Fibroblast of gingiva (primary cell): ENCODE results near the gene ZFAND2A.
"Not testable (repeated sequence)": the region's sequence is repeated elsewhere in the genome, so short reads cannot be mapped to it uniquely, and the experiment has no call there.

Source experiments
- DNase-seq: peaks from one replicate; pipeline ENCODE4 v3.0.0-alpha.2; 2011; ENCODE audit warnings: low read depth

Gene ZFAND2A

DNA sequence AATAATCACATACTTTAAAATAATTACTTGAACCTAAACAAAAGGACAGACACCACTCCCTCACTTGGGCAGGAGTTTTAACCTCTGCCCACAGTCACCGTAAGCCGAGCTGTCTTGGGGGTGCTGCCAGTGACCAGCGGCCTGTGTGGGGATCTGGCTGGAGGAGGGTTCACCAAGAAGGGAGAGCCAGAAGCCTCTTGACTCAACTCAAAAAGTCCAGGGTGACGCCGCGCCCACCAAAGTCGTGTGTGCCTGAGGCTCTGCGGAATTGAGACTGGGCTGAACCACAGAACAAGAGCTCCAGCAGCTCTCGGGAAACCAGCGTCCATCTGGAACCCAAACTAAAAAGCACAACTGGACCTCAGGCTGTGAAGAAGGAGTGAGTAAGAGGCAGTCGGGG, 35.8 kb downstream of the ZFAND2A start:
- DNase-seq = peak; percentile 58

DNA sequence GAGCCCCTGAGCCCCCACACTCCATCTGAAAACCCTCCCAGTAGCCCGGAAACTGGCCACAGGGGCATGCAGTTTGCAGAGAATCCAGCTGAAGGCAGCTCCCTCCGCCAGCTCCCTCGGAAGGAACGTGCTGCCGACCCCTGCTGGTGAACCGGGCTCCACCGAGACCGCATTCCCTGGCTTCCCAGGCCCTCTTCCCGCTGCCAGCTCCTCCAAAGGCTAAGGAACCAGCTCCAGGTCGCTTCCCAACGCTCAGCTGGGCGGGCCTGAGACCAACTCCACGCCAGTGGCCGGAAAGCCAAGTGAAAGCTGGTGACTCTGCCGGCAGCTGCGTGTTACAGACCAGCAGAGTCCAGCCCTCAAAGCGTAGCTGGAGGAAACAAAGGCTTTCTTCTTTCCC, 36.3 kb downstream of the ZFAND2A start:
- DNase-seq = peak; percentile 90

DNA sequence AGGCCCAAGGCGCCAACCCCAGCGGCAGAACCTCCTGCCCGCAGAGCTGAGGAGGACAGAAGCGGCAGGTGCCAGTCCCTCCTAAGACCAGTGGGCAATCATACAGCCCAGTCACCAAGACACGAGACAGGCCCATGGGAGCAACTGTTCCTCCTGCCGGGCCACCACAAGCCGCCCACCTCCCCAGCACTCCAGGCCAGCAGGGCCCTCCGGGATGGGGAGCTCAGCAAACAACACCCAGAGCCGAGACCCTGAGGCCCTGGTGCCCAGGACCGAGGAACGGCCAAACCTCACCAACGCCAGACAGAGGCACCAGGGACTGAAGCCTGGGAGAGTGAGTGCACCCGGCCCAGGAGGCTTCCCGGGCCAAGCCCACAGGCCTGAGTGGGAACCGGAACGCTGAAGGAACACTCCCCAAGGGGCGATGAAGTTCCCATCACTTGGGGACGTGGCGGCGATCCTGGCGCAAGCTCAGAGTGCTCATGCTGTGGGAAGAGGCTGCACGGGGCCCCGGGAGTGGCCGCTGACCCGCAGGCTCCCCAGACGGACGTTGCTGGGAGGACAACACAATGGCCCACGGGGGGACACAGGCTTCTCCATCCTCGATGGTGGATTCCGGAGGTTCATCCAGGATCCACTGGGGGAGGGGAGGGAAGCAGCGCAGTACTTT, 37.0 kb downstream of the ZFAND2A start:
- no peak for DNase-seq

DNA sequence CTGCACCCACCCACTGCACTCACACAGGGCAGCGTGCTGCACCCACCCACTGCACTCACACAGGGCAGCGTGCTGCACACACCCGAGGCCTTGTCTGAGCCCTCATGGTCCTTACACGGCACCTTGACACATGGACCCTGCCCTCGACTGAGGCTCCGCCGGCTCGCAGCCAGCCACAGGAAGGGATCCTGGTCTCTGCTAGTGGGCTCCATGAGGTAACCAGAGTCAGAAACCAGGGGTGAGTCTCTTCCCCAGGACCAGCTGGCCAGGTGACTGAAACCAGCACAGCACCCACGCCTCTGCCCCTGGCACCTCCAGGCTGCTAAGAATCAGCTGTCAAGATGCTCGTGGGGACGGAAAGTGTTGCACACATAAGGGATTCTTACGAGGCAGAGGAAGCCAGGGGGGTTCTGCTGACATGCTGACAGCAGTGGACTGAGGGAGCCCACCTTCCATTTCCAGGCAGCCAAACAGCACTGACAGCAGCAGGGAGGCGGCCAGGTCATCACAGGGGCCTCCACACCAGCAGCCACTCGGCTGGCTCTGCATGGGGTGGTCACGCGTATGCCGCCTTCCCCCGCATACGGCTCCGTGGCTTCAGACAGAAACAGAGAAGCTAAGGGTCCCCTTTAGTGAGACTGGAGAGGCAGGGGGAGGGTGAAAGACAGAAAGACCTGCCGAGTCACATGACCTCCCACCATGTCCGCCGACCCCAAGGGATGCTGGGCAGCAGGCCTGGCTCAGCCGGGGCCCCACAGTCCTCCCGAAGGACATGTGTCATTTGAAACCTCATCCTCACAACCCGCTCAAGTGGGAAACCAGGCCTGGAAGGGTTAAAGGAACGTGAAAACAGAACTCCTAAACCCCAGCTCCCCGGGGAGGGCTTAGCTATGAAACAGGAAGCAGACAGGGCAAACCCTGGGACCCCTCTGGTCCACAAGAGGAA, 37.8 kb downstream of the ZFAND2A start:
- DNase-seq = no peak

DNA sequence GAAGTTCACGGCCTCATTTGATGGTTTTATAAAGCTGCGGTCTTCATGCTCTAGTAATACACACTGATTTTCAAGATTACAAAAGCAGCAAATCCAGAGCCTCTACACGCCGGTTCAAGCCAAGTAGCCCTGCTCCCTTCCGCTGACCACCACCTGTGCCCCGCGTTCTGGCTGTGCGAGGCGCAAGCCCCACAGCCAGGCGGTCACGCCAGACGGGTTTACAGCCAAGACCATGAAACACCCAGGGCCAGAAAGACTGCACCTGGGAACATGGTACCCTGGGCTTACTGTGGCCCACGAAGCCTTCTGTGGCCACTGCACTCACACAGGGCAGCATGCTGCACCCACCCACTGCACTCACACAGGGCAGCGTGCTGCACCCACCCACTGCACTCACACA, 38.5 kb downstream of the ZFAND2A start:
- no peak for DNase-seq

DNA sequence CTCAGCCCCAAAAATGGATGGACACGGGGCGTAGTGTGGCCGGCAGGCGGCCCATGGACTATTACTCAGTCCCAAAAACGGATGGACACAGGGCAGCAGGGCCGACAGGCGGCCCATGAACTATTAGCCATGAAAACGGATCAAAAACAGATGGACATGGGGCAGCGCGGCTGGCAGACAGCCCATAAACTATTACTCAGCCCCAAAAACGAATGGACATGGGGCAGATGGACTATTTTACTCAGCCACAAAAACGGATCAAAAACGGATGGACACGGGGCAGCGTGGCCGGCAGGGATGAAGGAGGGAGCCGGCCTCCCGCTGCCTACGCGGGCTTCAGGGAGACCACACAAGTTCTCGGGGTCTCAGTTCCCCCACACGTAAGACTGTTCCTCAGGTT, 39.2 kb downstream of the ZFAND2A start:
- DNase-seq = peak; percentile 44

DNA sequence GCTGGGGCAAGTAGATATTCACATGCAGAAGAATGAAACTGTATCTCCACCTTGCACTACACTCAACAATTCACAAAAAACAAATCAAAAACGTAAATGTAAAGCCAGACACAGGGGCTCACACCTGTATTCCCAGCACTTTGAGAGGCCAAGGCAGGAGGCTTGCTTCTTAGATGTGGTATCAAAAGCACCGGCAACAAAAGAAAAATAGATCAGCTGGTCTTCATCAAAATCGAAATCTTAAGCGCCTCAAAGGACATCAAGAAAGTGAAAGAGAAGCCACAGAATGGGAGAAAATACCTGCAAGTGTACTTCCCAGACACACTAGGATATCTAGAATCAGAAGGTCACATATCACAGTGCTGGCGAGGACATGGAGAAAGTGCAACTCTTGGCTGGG, 40.8 kb downstream of the ZFAND2A start:
- DNase-seq = no peak

DNA sequence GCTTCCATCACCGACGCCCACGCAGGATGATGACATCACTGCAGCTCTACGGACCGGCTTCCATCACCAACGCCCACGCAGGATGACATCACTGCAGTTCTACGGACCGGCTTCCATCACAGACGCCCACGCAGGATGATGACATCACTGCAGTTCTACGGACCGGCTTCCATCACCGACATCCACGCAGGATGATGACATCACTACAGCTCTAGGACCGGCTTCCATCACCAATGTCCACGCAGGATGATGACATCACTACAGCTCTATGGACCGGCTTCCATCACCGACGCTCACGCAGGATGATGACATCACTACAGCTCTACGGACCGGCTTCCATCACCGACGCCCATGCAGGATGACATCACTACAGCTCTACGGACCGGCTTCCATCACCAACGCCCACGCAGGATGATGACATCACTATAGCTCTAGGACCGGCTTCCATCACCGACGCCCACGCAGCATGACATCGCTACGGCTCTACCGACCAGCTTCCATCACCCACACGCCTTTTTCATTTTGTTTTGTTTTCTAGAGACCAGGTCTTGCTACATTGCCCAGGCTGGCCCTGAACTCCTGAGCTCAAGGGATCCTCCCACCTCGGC, 42.6 kb downstream of the ZFAND2A start:
- no peak for DNase-seq

DNA sequence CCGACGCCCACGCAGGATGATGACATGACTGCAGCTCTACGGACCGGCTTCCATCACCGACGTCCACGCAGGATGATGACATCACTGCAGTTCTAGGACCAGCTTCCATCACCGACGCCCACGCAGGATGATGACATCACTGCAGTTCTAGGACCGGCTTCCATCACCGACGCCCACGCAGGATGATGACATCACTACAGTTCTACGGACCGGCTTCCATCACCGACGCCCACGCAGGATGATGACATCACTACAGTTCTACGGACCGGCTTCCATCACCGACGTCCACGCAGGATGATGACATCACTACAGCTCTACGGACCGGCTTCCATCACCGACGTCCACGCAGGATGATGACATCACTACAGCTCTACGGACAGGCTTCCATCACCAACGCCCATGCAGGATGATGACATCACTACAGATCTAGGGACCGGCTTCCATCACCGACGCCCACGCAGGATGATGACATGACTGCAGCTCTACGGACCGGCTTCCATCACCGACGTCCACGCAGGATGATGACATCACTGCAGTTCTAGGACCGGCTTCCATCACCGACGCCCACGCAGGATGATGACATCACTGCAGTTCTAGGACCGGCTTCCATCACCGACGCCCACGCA, 43.5 kb downstream of the ZFAND2A start:
- DNase-seq = not testable (repeated sequence)

DNA sequence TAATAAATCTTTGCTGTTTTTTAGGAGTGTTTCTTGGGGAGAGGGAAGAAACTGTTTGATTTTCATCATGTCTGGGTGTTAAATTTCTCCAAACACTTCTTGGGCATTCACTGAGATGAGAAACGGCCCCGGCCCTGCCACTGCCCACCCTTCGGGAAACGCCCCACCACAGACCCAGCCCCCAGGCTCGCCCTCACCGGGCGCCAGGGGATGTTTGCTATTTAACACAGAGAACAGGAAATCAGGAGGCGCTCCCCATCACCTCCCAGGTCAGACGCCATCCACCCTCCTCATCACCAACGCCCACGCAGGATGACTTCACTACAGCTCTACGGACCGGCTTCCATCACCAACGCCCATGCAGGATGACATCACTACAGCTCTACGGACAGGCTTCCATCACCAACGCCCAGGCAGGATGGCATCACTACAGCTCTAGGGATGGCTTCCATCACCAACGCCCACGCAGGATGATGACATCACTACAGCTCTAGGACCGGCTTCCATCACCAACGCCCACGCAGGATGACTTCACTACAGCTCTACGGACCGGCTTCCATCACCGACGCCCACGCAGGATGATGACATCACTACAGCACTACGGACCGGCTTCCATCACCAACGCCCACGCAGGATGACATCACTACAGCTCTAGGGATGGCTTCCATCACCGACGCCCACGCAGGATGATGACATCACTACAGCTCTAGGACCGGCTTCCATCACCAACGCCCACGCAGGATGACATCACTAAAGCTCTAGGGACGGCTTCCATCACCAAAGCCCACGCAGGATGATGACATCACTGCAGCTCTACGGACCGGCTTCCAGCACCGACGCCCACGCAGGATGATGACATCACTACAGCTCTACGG, 44.6 kb downstream of the ZFAND2A start:
- DNase-seq = not testable (repeated sequence)

DNA sequence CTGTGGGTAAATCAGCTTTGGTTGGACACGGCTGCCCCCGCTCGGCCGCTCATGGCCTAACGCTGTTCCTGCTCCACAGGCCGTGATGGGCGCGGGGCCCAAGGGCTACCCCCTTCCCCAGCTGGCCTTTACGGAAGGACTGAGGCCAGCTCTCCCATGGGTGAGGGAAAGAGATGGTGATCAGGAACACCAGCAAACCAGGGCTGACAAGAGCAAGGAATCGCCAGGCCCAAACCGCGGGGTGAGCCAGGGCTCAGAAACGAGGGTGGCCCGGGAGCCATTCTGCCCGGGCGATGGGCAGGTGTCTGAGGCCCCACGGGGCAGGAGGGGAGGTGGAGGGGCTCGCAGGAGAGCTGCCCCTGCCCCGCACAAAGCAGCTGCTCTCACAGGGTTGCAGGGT, 45.5 kb downstream of the ZFAND2A start:
- DNase-seq = no peak

DNA sequence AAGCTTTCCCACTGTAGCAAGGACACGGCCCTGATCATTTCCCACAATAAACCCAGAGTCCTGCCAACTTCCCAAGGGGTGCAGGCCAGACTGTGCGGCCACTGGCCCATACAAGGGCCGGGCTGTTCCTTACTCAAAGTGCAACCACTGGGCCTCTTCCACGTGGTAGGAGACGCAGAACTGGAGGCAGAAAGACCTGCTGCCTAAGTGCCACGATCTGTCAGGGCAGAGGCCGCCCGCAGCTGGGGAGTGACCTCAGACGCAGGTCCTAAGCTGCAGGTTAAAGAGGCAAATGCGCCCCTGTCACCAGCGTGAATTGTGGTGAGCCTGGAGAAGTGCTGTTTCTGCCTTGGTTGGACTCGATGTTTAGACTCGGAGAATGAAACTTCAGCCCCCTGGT, 45.9 kb downstream of the ZFAND2A start:
- DNase-seq = no peak

DNA sequence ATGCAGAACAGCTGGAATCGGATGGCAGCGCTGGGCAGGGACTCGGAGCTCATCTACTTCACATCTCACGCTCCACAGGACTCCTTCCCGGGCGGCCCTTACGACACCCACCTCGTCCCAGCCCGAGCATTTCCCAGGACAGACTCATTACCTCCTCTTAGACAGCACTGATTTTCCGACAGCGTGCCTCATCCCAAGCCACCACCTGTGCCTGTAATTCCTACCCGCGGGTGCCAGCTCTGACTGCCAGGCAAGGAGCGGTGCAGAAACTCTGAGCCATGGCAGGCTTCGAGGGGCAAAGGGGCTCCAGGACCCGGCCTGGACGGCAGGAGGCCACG, 46.5 kb downstream of the ZFAND2A start:
- DNase-seq = no peak

DNA sequence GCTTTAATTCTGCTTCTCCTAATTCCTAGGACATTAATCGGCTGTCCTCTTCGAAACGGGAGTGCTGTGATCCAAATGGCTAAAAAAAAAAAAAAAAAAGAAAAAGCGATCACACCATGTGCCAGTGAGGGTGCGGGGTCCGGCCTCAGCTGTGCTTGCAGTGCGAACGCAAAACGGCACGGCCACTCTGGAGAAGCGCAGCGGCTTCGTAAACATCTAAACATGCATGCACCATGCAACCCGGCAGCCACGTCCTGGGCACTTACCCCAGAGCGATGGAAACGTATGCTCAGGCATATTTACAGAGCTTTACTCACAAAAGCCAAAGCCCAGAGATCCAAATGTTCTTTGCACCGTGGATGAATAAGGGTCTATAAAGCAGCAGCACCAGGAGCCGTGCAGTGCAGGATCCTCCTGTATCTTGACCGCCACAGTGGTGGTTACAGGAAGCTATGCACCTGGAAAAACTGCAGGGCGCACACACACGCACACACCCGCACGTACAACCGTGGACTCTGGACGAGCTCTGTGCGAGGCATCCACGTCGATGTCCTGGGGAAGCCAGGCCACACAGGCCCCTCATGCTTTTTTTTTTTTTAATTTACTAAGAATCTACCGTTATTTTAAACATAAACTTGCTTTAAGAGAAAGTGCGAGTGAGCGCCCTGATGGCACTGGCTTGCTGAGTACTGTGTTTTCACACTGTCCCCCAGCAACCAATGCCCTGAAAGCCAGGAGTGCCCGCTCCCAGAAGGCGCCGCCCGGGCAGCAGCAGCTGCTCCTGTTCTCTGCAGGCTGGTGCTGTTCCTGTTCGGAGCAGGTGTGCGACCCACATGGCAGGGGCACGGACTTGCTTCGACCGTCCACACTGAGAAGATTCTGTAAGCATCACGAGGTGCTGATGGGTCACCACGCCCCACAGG, 47.1 kb downstream of the ZFAND2A start:
- no peak for DNase-seq

DNA sequence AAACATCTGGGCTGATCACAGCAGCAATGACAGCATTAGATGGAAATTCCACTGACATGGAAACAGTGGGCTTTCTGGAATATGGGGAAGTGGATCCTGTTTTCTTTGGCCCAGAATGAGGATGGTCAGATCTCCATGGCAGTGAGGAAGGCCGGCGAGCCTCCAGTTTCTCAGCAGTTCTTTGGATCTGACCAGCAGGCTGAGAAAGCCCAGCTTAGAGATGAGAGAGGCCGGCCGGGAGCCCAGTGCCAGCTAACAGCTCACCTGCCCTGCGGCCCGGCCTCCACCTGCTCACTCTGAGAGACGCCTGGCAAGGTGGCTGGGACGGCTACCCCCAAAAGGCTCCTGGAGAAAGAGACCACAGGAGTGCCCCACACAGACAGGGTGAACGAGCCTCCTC, 47.9 kb downstream of the ZFAND2A start:
- no peak for DNase-seq

DNA sequence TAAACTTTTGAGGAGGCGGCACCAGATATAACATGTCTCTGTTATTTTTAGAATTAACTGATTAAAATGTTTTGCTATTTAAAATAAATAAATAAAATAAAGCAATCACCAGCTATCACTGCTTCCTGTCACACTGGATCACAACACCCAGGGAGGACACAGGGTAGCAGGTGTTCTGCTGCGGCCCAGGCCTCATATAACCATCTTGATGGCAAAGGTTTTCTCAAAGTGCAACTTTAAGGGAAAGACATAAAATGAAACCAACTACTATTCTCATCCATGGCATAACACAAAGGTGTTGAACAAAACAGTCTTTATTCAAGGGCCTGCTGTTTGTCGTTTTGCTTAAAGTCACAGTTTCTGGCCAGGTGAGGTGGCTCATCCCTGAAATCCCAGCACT, 48.8 kb downstream of the ZFAND2A start:
- no peak for DNase-seq

DNA sequence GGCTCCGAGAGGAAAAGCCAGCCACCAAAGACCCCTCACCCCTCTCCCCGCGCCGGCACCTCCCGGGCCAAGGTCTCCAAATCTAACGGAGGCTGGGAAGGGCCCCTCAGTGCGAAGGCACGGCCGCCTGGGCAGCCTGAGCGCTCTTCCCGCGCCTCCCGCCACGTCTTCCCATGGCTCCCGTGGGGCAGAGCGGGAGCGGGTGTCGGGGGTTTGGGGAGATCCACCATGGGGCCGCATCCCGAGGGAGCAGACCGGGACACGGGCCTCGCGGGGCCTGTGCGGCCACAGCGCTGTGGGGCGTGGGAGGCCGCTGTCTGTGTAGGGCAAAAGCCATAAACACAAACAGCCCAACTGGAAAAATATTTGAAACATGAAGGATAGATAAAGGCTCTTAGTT, 49.6 kb downstream of the ZFAND2A start:
- no peak for DNase-seq

DNA sequence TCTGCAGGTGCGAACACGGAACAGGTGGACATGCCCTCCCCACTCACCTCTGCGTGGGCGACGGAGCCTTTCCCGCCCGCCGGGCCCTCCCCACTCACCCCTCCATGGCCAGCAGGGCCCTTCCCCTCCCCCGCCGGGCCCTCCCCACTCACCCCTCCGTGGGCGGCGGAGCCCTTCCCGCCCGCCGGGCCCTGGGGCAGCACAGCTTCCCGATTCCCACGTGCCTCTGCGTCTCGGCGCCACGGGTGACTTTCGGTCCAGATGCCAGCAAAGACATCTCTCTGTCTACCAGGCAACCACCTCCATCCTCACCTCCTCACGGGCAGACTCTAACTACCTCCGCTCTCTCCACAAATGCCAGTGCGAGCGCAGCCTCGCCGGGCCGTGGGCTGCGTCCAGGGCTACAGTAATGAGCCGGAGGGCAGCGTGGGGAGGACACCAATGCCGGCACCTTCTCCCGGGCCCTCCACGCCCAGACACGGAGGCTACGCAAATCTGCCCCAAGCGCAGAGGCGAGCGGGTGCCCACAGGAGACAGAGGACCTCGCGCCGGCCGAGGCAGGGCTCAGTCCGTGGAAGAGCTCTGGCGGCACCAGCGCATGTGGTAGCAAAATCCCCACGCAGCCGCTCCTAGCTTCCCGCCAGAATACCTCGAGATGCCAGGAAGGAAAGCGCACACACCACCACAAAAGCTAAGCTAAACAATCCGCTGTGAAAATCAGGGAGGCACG, 50.2 kb downstream of the ZFAND2A start:
- DNase-seq = no peak

DNA sequence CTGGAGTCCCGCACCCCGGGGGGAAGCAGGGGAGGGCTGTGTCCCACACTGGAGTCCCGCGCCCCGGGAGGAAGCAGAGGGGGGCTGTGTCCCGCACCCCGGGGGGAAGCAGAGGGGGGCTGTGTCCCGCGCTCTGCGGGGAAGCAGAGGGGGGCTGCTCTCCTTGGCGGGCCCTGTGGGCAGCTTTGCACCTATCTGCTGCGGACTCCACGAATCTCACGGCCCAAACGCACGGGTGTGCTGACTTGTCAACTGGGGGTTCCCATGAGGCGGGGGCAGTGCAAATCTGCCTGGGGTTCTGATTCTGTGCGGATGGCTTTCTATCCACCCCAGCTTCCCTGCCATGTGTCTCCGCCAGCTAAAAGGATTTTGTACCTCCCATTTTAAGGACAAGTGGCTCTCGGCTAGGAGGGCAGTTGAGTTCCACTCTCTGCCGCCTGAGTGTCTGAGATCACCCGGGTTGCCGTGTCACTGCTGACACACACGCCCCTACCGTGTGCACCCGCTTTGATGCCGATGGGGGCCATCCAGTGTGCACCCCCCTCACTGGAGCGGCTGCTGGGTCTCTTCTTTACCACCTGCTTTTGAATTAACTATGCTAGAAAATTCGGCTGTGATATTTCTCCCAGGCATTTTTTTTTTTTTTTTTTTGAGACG, 51.6 kb downstream of the ZFAND2A start:
- DNase-seq = no peak
